G401 (cell line): Measurements from ENCODE around the gene DBP. TPM values are rescaled to one million over a fixed set of nuclear protein-coding genes. Genes with fewer than 3 reads are reported as not detected.

Experiments used
- DNase-seq: peaks from one replicate; pipeline ENCODE4 v3.0.0-alpha.2; 2015; ENCODE audit warnings: low spot score
- in situ Hi-C: cut with HindIII; loops from 2 replicates; pipeline ENCODE4 v1.10.0; 2016; ENCODE audit warnings: low sequenced_read_pairs, mixed read lengths
- total RNA-seq: library from RNA; depleted of rRNA; stranded (reverse); fragments of >200 nt; shearing (Covaris generic); gene quantifications from 2 replicates; pipeline ENCODE4 v1.2.3, GENCODE V29; 2014; rRNA removed

Gene DBP
- total RNA-seq, 1 experiment from 2014 or later: 40.0 TPM

GRCh38 chr19:48596679-48597465, 40.3 kb downstream of the DBP start:
- in situ Hi-C loops: no loop called here
- no peak for DNase-seq

- no peak for DNase-seq
- in situ Hi-C loops: no loop called here
These were observed 40.9 kb downstream of the DBP start for GRCh38 chr19:48596237-48596636.

GRCh38 chr19:48595833-48596232, 41.3 kb downstream of the DBP start:
- in situ Hi-C loops: no loop called here
- DNase-seq: no peak

- in situ Hi-C loops: no loop called here
These were observed 42.0 kb downstream of the DBP start for GRCh38 chr19:48595171-48595570.

GRCh38 chr19:48591021-48591420, 46.2 kb downstream of the DBP start:
- DNase-seq: no peak

More at GRCh38 chr19:48595171-48595570, 42.0 kb downstream of the DBP start:
- DNase-seq: no peak

GRCh38 chr19:48588670-48589401, 48.3 kb downstream of the DBP start:
- peak; percentile 67 for DNase-seq
- in situ Hi-C loops: no loop called here

More at GRCh38 chr19:48591021-48591420, 46.2 kb downstream of the DBP start:
- in situ Hi-C loops: no loop called here

- DNase-seq: no peak
- in situ Hi-C loops: no loop called here
These were observed 49.8 kb downstream of the DBP start for GRCh38 chr19:48587387-48587786.

- no peak for DNase-seq
- in situ Hi-C loops: no loop called here
These were observed 55.0 kb downstream of the DBP start for GRCh38 chr19:48582168-48582567.

Other genes starting within 250 kb of the DBP start
- gene KDELR1, start 245.8 kb downstream of the DBP start, total RNA-seq: 137 and 145 TPM in 2 replicates
- gene GRIN2D, start 243.7 kb downstream of the DBP start, total RNA-seq: 5.4 and 6.1 TPM in 2 replicates
- gene GRWD1, start 191.4 kb downstream of the DBP start, total RNA-seq: 87.9 and 99.8 TPM in 2 replicates
- gene KCNJ14, start 181.8 kb downstream of the DBP start, total RNA-seq: 0.31 TPM in 1 of 2 replicates, not detected in the other
- gene CYTH2, start 168.0 kb downstream of the DBP start, total RNA-seq: 87.4 and 107 TPM in 2 replicates
- gene LMTK3, start 125.5 kb downstream of the DBP start, total RNA-seq: 8.1 and 12.5 TPM in 2 replicates
- 0.37 TPM in 1 of 2 replicates, not detected in the other for gene SULT2B1, start 85.2 kb downstream of the DBP start, total RNA-seq
- gene SPACA4, start 30.6 kb downstream of the DBP start, total RNA-seq: 0.55 TPM in 1 of 2 replicates, not detected in the other
- 0.34 TPM in 1 of 2 replicates, not detected in the other for gene FAM83E, start 22.3 kb downstream of the DBP start, total RNA-seq
- 3,072 and 3,826 TPM in 2 replicates for gene RPL18, start 18.2 kb downstream of the DBP start, total RNA-seq
- gene SPHK2, start 17.9 kb downstream of the DBP start, total RNA-seq: 16.5 and 45.7 TPM in 2 replicates
- gene CA11, start 8.8 kb upstream of the DBP start, total RNA-seq: 103 TPM in 2 replicates
- gene NTN5, start 35.6 kb upstream of the DBP start, total RNA-seq: 1.3 TPM in 1 of 2 replicates, not detected in the other
- gene FUT2, start 58.6 kb upstream of the DBP start, total RNA-seq: not detected in 2 replicates
- gene MAMSTR, start 82.3 kb upstream of the DBP start, total RNA-seq: 0.37 and 1.5 TPM in 2 replicates
- gene RASIP1, start 103.2 kb upstream of the DBP start, total RNA-seq: 2.8 and 27.4 TPM in 2 replicates
- gene IZUMO1, start 109.5 kb upstream of the DBP start, total RNA-seq: not detected in 2 replicates
- gene FUT1, start 115.3 kb upstream of the DBP start, total RNA-seq: not detected in 2 replicates
- gene FGF21, start 118.1 kb upstream of the DBP start, total RNA-seq: not detected in 2 replicates
- 43.4 and 44.1 TPM in 2 replicates for gene BCAT2, start 173.7 kb upstream of the DBP start, total RNA-seq
- 62.8 and 69.0 TPM in 2 replicates for gene HSD17B14, start 199.1 kb upstream of the DBP start, total RNA-seq
- gene PLEKHA4, start 231.2 kb upstream of the DBP start, total RNA-seq: 12.4 and 20.4 TPM in 2 replicates
- gene PPP1R15A, start 235.0 kb upstream of the DBP start, total RNA-seq: 44.0 and 58.7 TPM in 2 replicates